ENCODE results near the gene REG3A. TPM values are rescaled to one million over a fixed set of nuclear protein-coding genes. Genes with fewer than 3 reads are reported as not detected.

Gene REG3A
- total and polyA plus RNA-seq, 2 of the 13 experiments (the other 11 are each of a cell fraction or from before 2014, with no cell fraction given) = 0.13 TPM; not detected in 1

GRCh38 chr2:79200762-79201161 is 41.2 kb upstream of the REG3A start:
- FAIRE-seq = no peak
- in situ Hi-C loops (cut with HindIII; ENCODE audit: extremely low pct_ligation_motif_present, low pct_unique_long_range_greater_than_20kb) = no loop called here

More at GRCh38 chr2:79200762-79201161, 41.2 kb upstream of the REG3A start:
- Histone ChIP-seq H3K4me3 (replicated peaks in 1 of 3; ENCODE audit: insufficient read depth in 1 of 3, low read depth in 2 of 3, low read length in 3 of 3) (no peak overlapping the region), H3K79me2 (ENCODE audit: insufficient read depth, low read length) (no peaks in the 10 kb centered on the region), H4K20me1 (ENCODE audit: insufficient read depth, low read length) (no peaks in the 10 kb centered on the region), H3K9me3 (ENCODE audit: low read length) (no peaks in the 10 kb centered on the region), H2AFZ (ENCODE audit: low read length) (no peak overlapping the region), H3K27me3 (ENCODE audit: control insufficient read depth in 1 of 2, insufficient read depth in 2 of 2, low read length in 2 of 2) (no peaks in the 10 kb centered on the region; a peak in 1 of 5 replicates), H3K9ac (ENCODE audit: insufficient read depth, low read depth, low read length) (no peak overlapping the region), H3K4me2 (ENCODE audit: low read depth, low read length) (no peak overlapping the region), H3K36me3 (replicated peaks in 1 of 2; ENCODE audit: control insufficient read depth in 1 of 2, insufficient read depth in 2 of 2, low read length in 2 of 2) (no peaks in the 10 kb centered on the region), H3K4me1 (ENCODE audit: insufficient read depth, low read length) (no peaks in the 10 kb centered on the region), H3K27ac (ENCODE audit: extremely low read length, insufficient read depth, low read length) (no peak overlapping the region)
- ChIA-PET CTCF (ENCODE audit: low intra/inter-chr PET ratio, low total read pairs) (no interaction called here), POLR2A (no interaction called here)
- no peak for TF ChIP-seq ATF3 (CRISPR knock-in tag; IDR thresholded peaks at IDR 0.05)
- no peak for TF ChIP-seq ZFP82 (CRISPR knock-in tag; IDR thresholded peaks at IDR 0.05; ENCODE audit: borderline replicate concordance)
- TF ChIP-seq U2AF1 (optimal IDR thresholded peaks at IDR 0.05; ENCODE audit: low read depth, low read length) = no peak
- TF ChIP-seq ZNF7 (CRISPR knock-in tag; IDR thresholded peaks at IDR 0.05) = no peak
- TF ChIP-seq SPEN (CRISPR knock-in tag; IDR thresholded peaks at IDR 0.05; ENCODE audit: low read depth) = no peak
- TF ChIP-seq DNMT3B (CRISPR knock-in tag; conservative IDR thresholded peaks at IDR 0.05) = no peak
- TF ChIP-seq TFDP2 (CRISPR knock-in tag; IDR thresholded peaks at IDR 0.05) = no peak
- no peak for TF ChIP-seq ZNF616 (CRISPR knock-in tag; IDR thresholded peaks at IDR 0.05; ENCODE audit: low read depth)
- no peak for TF ChIP-seq ZSCAN31 (CRISPR knock-in tag; IDR thresholded peaks at IDR 0.05; ENCODE audit: low read depth)
- TF ChIP-seq KLF6 (CRISPR knock-in tag; IDR thresholded peaks at IDR 0.05) = no peak
- no peak for TF ChIP-seq THYN1 (CRISPR knock-in tag; IDR thresholded peaks at IDR 0.05; ENCODE audit: borderline replicate concordance, low read depth)
- TF ChIP-seq CREB3 (CRISPR knock-in tag; IDR thresholded peaks at IDR 0.05) = no peak
- no peak for TF ChIP-seq CENPBD1 (CRISPR knock-in tag; IDR thresholded peaks at IDR 0.05; ENCODE audit: borderline replicate concordance, low read depth)
- no peak for TF ChIP-seq ARHGAP35 (CRISPR knock-in tag; IDR thresholded peaks at IDR 0.05; ENCODE audit: borderline replicate concordance)
- no peak for TF ChIP-seq ZMAT3 (CRISPR knock-in tag; conservative IDR thresholded peaks at IDR 0.05)
- no peak for TF ChIP-seq ZSCAN5A (CRISPR knock-in tag; IDR thresholded peaks at IDR 0.05; ENCODE audit: borderline replicate concordance)
- DNase-seq (ENCODE audit: low spot score) (no peak), ATAC-seq (no peak)
- intact Hi-C loops (cut with micrococcal nuclease; ENCODE audit: unreplicated experiment) = no loop called here
- no TSS peak for BruUV-seq (replicated peaks)
- WGBS (ENCODE audit: low lambda C conversion rate) = 4% methylated on average over 1 of the region's 1 CpG

Measured in HepG2 (cell line).